Natural killer cell (primary cell): ENCODE measurements around the gene STARD9. TPM values are rescaled to one million over a fixed set of nuclear protein-coding genes. Genes with fewer than 3 reads are reported as not detected.

Source experiments
- ATAC-seq, 3 donors: fragments of 150-1000 bp in 2 of 3; fragments of 200-7000 bp in 1 of 3; cut with Tn5 transposase; 1 replicate in 1 of 3; 2 replicates in 2 of 3; pipeline ENCODE4 v1.10.0; 2021; ENCODE audit warnings: mild to moderate bottlenecking in 2 of 3, moderate library complexity in 2 of 3
- DNase-seq, 2 donors: peaks; one replicate each; pipeline versions ENCODE4 v3.0.0 to v3.0.0-alpha.2; 2013 to 2021; ENCODE audit warnings: mixed read lengths in 1 of 2
- H3K27ac ChIP-seq: one replicate; pipeline ENCODE4 v1.5.1; 2013; ENCODE audit warnings: mild to moderate bottlenecking, low read length
- H3K27me3 ChIP-seq: one replicate; pipeline ENCODE4 v1.6.1; 2013; ENCODE audit warnings: low read length; ENCODE audit not compliant: control insufficient read depth, insufficient read depth
- H3K36me3 ChIP-seq: one replicate; pipeline ENCODE4 v1.6.1; 2013; ENCODE audit warnings: low read length; ENCODE audit not compliant: control insufficient read depth, insufficient read depth
- H3K4me1 ChIP-seq: one replicate; pipeline ENCODE4 v1.6.1; 2013; ENCODE audit warnings: low read length; ENCODE audit not compliant: control insufficient read depth, insufficient read depth
- H3K4me3 ChIP-seq: one replicate; pipeline ENCODE4 v1.5.1; 2013; ENCODE audit warnings: low read length
- H3K9me3 ChIP-seq: one replicate; pipeline ENCODE4 v1.6.1; 2013; ENCODE audit warnings: low read length; ENCODE audit not compliant: control insufficient read depth, insufficient read depth
- H3K27ac Mint-ChIP-seq, 2 donors: one replicate each; pipeline ENCODE4 v1.8.0; 2022; ENCODE audit warnings: mild to moderate bottlenecking in 2 of 2, mixed read lengths in 2 of 2, moderate library complexity in 1 of 2
- H3K27me3 Mint-ChIP-seq, 2 donors: one replicate each; pipeline ENCODE4 v1.8.0; 2022; ENCODE audit warnings: low read depth in 2 of 2, mixed read lengths in 2 of 2
- H3K36me3 Mint-ChIP-seq: one replicate; pipeline ENCODE4 v1.8.0; 2022; ENCODE audit warnings: mixed read lengths
- H3K4me1 Mint-ChIP-seq, 2 donors: one replicate each; pipeline ENCODE4 v1.8.0; 2022; ENCODE audit warnings: mixed read lengths in 2 of 2
- H3K4me3 Mint-ChIP-seq: one replicate; pipeline ENCODE4 v1.8.0; 2022; ENCODE audit warnings: mild to moderate bottlenecking, moderate library complexity, mixed read lengths
- H3K9me3 Mint-ChIP-seq, 2 donors: one replicate each; pipeline ENCODE4 v1.8.0; 2022; ENCODE audit warnings: mixed read lengths in 2 of 2
- CTCF ChIP-seq: fragments of 200-600 bp; IDR thresholded peaks from one replicate; pipeline ENCODE4 v1.8.0; 2022; ENCODE audit warnings: antibody characterized with exemption
- WGBS: methylation state at CpG from one replicate; pipeline ENCODE4 v1.1.7; 2013; ENCODE audit warnings: missing lambda C conversion rate; ENCODE audit not compliant: insufficient coverage; 5-methylcytosine and 5-hydroxymethylcytosine counted together
- intact Hi-C: fragments of 100-400 bp; cut with micrococcal nuclease; formaldehyde crosslinking; loops from one replicate; pipeline ENCODE4 v1.14.2; 2022
- total RNA-seq, 4 donors: library from RNA; stranded (reverse); fragments of 120-200 nt in 1 of 4; gene quantifications; one replicate each; pipeline versions ENCODE4 v1.2.3 to v1.2.4, GENCODE V29; 2013 to 2022

The STARD9 gene
- total RNA-seq, 3 donors from 2014 or later (not counting 1 experiment from before 2014, with no cell fraction given) = 20.0 to 22.5 (median 20.1) TPM

DNA sequence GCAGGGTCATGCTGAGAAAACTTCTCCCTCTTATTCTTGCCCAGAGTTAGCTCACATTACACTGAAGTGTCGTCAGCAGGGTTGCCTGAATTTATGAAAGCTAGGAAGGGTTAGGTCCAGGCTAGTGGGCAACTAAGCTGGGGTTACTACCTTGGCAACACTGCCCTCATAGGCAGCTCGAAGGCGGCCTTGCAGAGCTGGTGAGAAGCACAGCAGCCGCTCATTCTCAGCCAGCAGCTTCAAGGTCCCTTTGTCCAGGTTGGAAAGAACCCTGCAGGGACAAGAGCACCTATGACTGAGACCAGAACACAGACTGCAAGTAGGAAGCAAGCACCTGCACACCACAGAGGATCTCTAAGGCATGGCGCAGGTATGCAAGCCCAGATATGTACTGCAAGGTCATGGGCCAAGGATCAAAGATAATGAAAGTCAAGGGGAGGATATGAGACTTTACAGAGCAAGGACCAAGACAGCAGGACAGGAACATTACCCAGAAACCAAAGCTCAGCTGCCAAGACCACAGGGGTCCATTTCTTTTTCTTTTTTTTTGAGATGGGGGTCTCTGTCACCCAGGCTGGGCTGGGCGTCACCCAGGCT, 158.8 kb downstream of the STARD9 start:
- no peaks in the 10 kb centered on the region for H3K27me3 Mint-ChIP-seq
- H3K4me1 Mint-ChIP-seq = peaks cover 6 to 19% of the 10 kb centered on the region in 2 donors
- Histone ChIP-seq H3K36me3 (peaks cover 43% of the 10 kb centered on the region), H3K4me1 (peaks cover 15% of the 10 kb centered on the region), H3K4me3 (no peak overlapping the region), H3K9me3 (no peaks in the 10 kb centered on the region), H3K27me3 (no peaks in the 10 kb centered on the region), H3K27ac (no peak overlapping the region)
- no peaks in the 10 kb centered on the region for H3K9me3 Mint-ChIP-seq
- no peak for DNase-seq
- H3K4me3 Mint-ChIP-seq = peak overlapping the region; percentile 55
- WGBS = 95% methylated on average over 6 of the region's 6 CpGs
- no peak for TF ChIP-seq CTCF
- ATAC-seq = no peak
- H3K36me3 Mint-ChIP-seq = no peaks in the 10 kb centered on the region
- H3K27ac Mint-ChIP-seq = no peak overlapping the region
- intact Hi-C loops = loop anchor here (10.0 kb wide), 1 partner anchor 191 kb away; the partner anchor contains the start of gene TTBK2

- TF ChIP-seq CTCF = no peak
- intact Hi-C loops = loop anchor here (10.0 kb wide), 1 partner anchor 189 kb away; the partner anchor contains the start of gene TTBK2
- Histone ChIP-seq H3K4me3 (peak overlapping the region; percentile 69), H3K9me3 (no peaks in the 10 kb centered on the region), H3K36me3 (peaks cover 34% of the 10 kb centered on the region), H3K27me3 (no peaks in the 10 kb centered on the region), H3K27ac (no peak overlapping the region), H3K4me1 (peaks cover 15% of the 10 kb centered on the region)
- ATAC-seq (no peak), DNase-seq (no peak)
- Mint-ChIP-seq H3K36me3 (no peaks in the 10 kb centered on the region), H3K4me1 (peaks cover 6 to 19% of the 10 kb centered on the region in 2 donors), H3K4me3 (peak overlapping the region; percentile 83), H3K27ac (peak overlapping the region in 1 of 2 donors; percentile 80), H3K27me3 (no peaks in the 10 kb centered on the region), H3K9me3 (no peaks in the 10 kb centered on the region)
- 97% methylated on average over 19 of the region's 19 CpGs for WGBS
Measured at GRCh38 chr15:42735382-42736165, 160.2 kb downstream of the STARD9 start.

- Mint-ChIP-seq H3K36me3 (no peaks in the 10 kb centered on the region), H3K27me3 (no peaks in the 10 kb centered on the region), H3K9me3 (no peaks in the 10 kb centered on the region), H3K4me1 (peaks cover 6 to 19% of the 10 kb centered on the region in 2 donors), H3K27ac (peak overlapping the region in 1 of 2 donors; percentile 80), H3K4me3 (peak overlapping the region; percentile 84)
- ATAC-seq (peak; percentile 3 to 24 (median 6)), DNase-seq (peak in 1 of 2 donors; percentile 33)
- intact Hi-C loops = loop anchor here (10.0 kb wide), 1 partner anchor 189 kb away; the partner anchor contains the start of gene TTBK2
- no peaks in the 10 kb centered on the region for H3K9me3 ChIP-seq
- H3K4me3 ChIP-seq = peak overlapping the region; percentile 69
- H3K4me1 ChIP-seq = peaks cover 15% of the 10 kb centered on the region
- no peaks in the 10 kb centered on the region for H3K27me3 ChIP-seq
- H3K36me3 ChIP-seq = peaks cover 28% of the 10 kb centered on the region
- TF ChIP-seq CTCF = no peak
- no peak overlapping the region for H3K27ac ChIP-seq
- WGBS = 2% methylated on average over 55 of the region's 55 CpGs
Measured at GRCh38 chr15:42736178-42736792, 160.9 kb downstream of the STARD9 start.
